Measurements from ENCODE around the gene ZNF575.
"Not testable (repeated sequence)": the region's sequence is repeated elsewhere in the genome, so short reads cannot be mapped to it uniquely, and the experiment has no call there.

The ZNF575 gene

GRCh38 chr19:43518051-43518450, 14.9 kb upstream of the ZNF575 start:
- no peaks in the 10 kb centered on the region for H3K27me3 ChIP-seq (ENCODE audit: control insufficient read depth, insufficient read depth, low read length)
- no peaks in the 10 kb centered on the region for H3K9me3 ChIP-seq (ENCODE audit: control insufficient read depth, low read length)
- H3K4me3 ChIP-seq (ENCODE audit: low read length): no peak overlapping the region
- peaks cover 5% of the 10 kb centered on the region for H3K4me1 ChIP-seq (ENCODE audit: control insufficient read depth, insufficient read depth, low read length)
- no peak overlapping the region for H3K9ac ChIP-seq (ENCODE audit: low read length)
- H3K36me3 ChIP-seq (ENCODE audit: control insufficient read depth, insufficient read depth, low read length): peaks cover 3% of the 10 kb centered on the region

GRCh38 chr19:43519436-43520088, 13.4 kb upstream of the ZNF575 start:
- Histone ChIP-seq H3K36me3 (ENCODE audit: control insufficient read depth, insufficient read depth, low read length) (peaks cover 4% of the 10 kb centered on the region), H3K9me3 (ENCODE audit: control insufficient read depth, low read length) (no peaks in the 10 kb centered on the region), H3K4me1 (ENCODE audit: control insufficient read depth, insufficient read depth, low read length) (peaks cover 7% of the 10 kb centered on the region), H3K4me3 (ENCODE audit: low read length) (no peak overlapping the region), H3K27me3 (ENCODE audit: control insufficient read depth, insufficient read depth, low read length) (no peaks in the 10 kb centered on the region), H3K9ac (ENCODE audit: low read length) (no peak overlapping the region)

GRCh38 chr19:43522929-43523328, 10.1 kb upstream of the ZNF575 start:
- Histone ChIP-seq H3K9ac (ENCODE audit: low read length) (no peak overlapping the region), H3K4me1 (ENCODE audit: control insufficient read depth, insufficient read depth, low read length) (peaks cover 23% of the 10 kb centered on the region), H3K36me3 (ENCODE audit: control insufficient read depth, insufficient read depth, low read length) (peaks cover 4% of the 10 kb centered on the region), H3K27me3 (ENCODE audit: control insufficient read depth, insufficient read depth, low read length) (no peaks in the 10 kb centered on the region), H3K4me3 (ENCODE audit: low read length) (no peak overlapping the region), H3K9me3 (ENCODE audit: control insufficient read depth, low read length) (no peaks in the 10 kb centered on the region)

- H3K4me1 ChIP-seq (ENCODE audit: control insufficient read depth, insufficient read depth, low read length): peaks cover 23% of the 10 kb centered on the region
- not testable (repeated sequence) for H3K9me3 ChIP-seq (ENCODE audit: control insufficient read depth, low read length); H3K36me3 ChIP-seq (ENCODE audit: control insufficient read depth, insufficient read depth, low read length); H3K9ac ChIP-seq (ENCODE audit: low read length); H3K4me3 ChIP-seq (ENCODE audit: low read length); H3K27me3 ChIP-seq (ENCODE audit: control insufficient read depth, insufficient read depth, low read length)
Measured at GRCh38 chr19:43523696-43524095, 9.3 kb upstream of the ZNF575 start.

GRCh38 chr19:43524922-43525835, 7.8 kb upstream of the ZNF575 start:
- H3K4me3 ChIP-seq (ENCODE audit: low read length): peak overlapping the region; percentile 82
- no peaks in the 10 kb centered on the region for H3K27me3 ChIP-seq (ENCODE audit: control insufficient read depth, insufficient read depth, low read length)
- H3K36me3 ChIP-seq (ENCODE audit: control insufficient read depth, insufficient read depth, low read length): peaks cover 4% of the 10 kb centered on the region
- H3K4me1 ChIP-seq (ENCODE audit: control insufficient read depth, insufficient read depth, low read length): peaks cover 18% of the 10 kb centered on the region
- peak overlapping the region; percentile 84 for H3K9ac ChIP-seq (ENCODE audit: low read length)
- H3K9me3 ChIP-seq (ENCODE audit: control insufficient read depth, low read length): no peaks in the 10 kb centered on the region

GRCh38 chr19:43525836-43526771, 6.9 kb upstream of the ZNF575 start:
- peak overlapping the region; percentile 82 for H3K4me3 ChIP-seq (ENCODE audit: low read length)
- peaks cover 4% of the 10 kb centered on the region for H3K36me3 ChIP-seq (ENCODE audit: control insufficient read depth, insufficient read depth, low read length)
- H3K9ac ChIP-seq (ENCODE audit: low read length): peak overlapping the region; percentile 84
- H3K9me3 ChIP-seq (ENCODE audit: control insufficient read depth, low read length): no peaks in the 10 kb centered on the region
- peaks cover 18% of the 10 kb centered on the region for H3K4me1 ChIP-seq (ENCODE audit: control insufficient read depth, insufficient read depth, low read length)
- no peaks in the 10 kb centered on the region for H3K27me3 ChIP-seq (ENCODE audit: control insufficient read depth, insufficient read depth, low read length)

GRCh38 chr19:43526884-43527859, 5.8 kb upstream of the ZNF575 start, which contains the start of gene ETHE1:
ETHE1 (minus strand) TSS chr19:43527201; CDS start chr19:43527177, 24 bp downstream.
- H3K36me3 ChIP-seq (ENCODE audit: control insufficient read depth, insufficient read depth, low read length): peaks cover 4% of the 10 kb centered on the region
- peaks cover 22% of the 10 kb centered on the region for H3K4me1 ChIP-seq (ENCODE audit: control insufficient read depth, insufficient read depth, low read length)
- no peaks in the 10 kb centered on the region for H3K27me3 ChIP-seq (ENCODE audit: control insufficient read depth, insufficient read depth, low read length)
- H3K4me3 ChIP-seq (ENCODE audit: low read length): peak within 1 kb of the TSS; percentile 82
- H3K9me3 ChIP-seq (ENCODE audit: control insufficient read depth, low read length): no peaks in the 10 kb centered on the region
- H3K9ac ChIP-seq (ENCODE audit: low read length): peak within 1 kb of the TSS; percentile 84

- Histone ChIP-seq H3K27me3 (ENCODE audit: control insufficient read depth, insufficient read depth, low read length) (no peaks in the 10 kb centered on the region), H3K4me1 (ENCODE audit: control insufficient read depth, insufficient read depth, low read length) (peaks cover 28% of the 10 kb centered on the region), H3K36me3 (ENCODE audit: control insufficient read depth, insufficient read depth, low read length) (peaks cover 1% of the 10 kb centered on the region), H3K9ac (ENCODE audit: low read length) (peak overlapping the region; percentile 84), H3K4me3 (ENCODE audit: low read length) (no peak overlapping the region), H3K9me3 (ENCODE audit: control insufficient read depth, low read length) (no peaks in the 10 kb centered on the region)
Measured at GRCh38 chr19:43527860-43528622, 4.9 kb upstream of the ZNF575 start.

- H3K4me1 ChIP-seq (ENCODE audit: control insufficient read depth, insufficient read depth, low read length): peaks cover 17% of the 10 kb centered on the region
- peak overlapping the region; percentile 37 for H3K4me3 ChIP-seq (ENCODE audit: low read length)
- peak overlapping the region; percentile 22 for H3K9ac ChIP-seq (ENCODE audit: low read length)
- no peaks in the 10 kb centered on the region for H3K27me3 ChIP-seq (ENCODE audit: control insufficient read depth, insufficient read depth, low read length)
- no peaks in the 10 kb centered on the region for H3K9me3 ChIP-seq (ENCODE audit: control insufficient read depth, low read length)
- H3K36me3 ChIP-seq (ENCODE audit: control insufficient read depth, insufficient read depth, low read length): no peaks in the 10 kb centered on the region
Measured at GRCh38 chr19:43532571-43532961, 422 bp upstream of the ZNF575 start.

GRCh38 chr19:43533546-43534304, 737 bp downstream of the ZNF575 start:
- Histone ChIP-seq H3K27me3 (ENCODE audit: control insufficient read depth, insufficient read depth, low read length) (no peaks in the 10 kb centered on the region), H3K36me3 (ENCODE audit: control insufficient read depth, insufficient read depth, low read length) (no peaks in the 10 kb centered on the region), H3K9ac (ENCODE audit: low read length) (peak overlapping the region; percentile 50), H3K9me3 (ENCODE audit: control insufficient read depth, low read length) (no peaks in the 10 kb centered on the region), H3K4me3 (ENCODE audit: low read length) (peak overlapping the region; percentile 37), H3K4me1 (ENCODE audit: control insufficient read depth, insufficient read depth, low read length) (peaks cover 17% of the 10 kb centered on the region)

Measured in mucosa of stomach (tissue), 1 donor.